GM15510 (cell line): ENCODE data around the gene IGFN1.

Experiments
- POLR2A ChIP-seq: IDR thresholded peaks from 3 replicates; pipeline ENCODE4 v1.6.1; 2011; ENCODE audit warnings: borderline replicate concordance; ENCODE audit not compliant: insufficient read length; ENCODE audit errors: extremely low read depth

The IGFN1 gene

GRCh38 chr1:201266774-201267173 lies 76.2 kb downstream of the IGFN1 start:
- TF ChIP-seq POLR2A: no peak

- TF ChIP-seq POLR2A: no peak
Measured at GRCh38 chr1:201267481-201268229, 77.0 kb downstream of the IGFN1 start.

DNA sequence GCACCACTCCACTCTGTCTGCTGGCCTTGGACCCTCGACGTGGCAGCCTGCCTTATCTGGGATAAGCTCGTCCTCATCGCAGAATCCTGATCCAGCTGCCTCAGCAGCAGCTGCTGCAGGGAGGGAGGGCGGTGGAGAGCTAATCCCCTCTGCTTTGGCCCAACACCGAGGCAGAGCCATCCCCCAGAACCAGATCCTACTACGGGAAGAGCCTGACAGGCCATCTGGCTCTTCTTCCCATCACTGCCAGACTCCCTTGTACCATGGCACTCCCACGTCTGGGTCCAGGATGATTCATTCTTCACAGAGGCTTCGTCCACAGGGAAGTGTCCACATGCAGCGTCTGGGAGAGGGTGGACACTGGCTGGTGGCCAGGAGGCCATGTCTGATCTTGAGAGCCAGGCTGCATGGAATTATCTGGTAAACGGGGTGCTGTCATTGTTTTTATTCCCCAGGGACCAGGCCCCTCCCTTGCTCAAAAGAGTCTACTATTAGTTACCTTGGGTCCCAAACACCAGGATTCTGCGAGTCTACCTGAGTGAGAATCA lies 78.1 kb downstream of the IGFN1 start:
- no peak for TF ChIP-seq POLR2A

GRCh38 chr1:201269281-201269680 lies 78.7 kb downstream of the IGFN1 start:
- no peak for TF ChIP-seq POLR2A

DNA sequence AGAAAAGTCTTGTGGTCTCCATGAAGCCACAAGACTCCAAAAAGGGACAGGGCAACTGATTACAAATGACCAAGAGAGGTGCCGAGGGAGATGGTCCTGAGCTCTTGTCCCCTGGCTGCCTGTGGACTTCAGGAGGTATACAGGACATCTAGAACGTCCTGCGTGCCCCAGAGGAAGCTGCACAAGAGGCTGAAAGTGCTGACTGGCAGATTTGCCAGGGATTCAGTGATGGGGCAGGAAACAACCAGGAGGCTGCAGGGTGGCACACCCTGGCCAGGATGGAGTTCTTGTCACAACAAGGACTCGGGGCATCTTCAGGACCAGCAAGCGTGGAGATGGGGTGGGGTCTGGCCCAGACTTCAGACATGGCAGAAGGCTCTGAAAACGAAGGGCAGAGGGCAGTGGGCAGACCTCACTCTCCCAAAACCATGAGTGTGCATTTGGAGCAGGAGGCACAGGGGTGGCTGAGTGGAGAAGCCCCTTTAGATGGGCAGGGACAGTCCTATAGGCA lies 79.3 kb downstream of the IGFN1 start:
- no peak for TF ChIP-seq POLR2A

GRCh38 chr1:201270616-201271390 lies 80.2 kb downstream of the IGFN1 start:
- no peak for TF ChIP-seq POLR2A

DNA sequence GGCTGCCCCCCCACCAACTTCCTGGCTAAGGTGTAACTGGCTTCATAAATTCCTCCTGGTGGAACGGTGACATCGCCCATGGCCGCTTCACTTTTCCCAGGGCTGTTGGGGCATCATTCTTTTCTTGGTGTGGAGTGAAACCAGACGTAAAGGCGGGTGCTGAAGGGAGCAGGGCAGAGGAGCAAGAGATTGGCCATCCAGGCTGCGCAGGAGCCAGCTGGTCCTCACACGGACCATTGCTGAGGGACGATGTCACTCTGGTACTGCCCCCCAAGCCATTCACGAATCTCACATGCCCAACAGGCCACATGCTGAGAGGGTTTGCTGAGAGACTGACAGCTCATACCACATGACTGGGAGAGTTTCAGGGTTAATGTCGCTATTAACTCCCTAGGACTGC lies 82.2 kb downstream of the IGFN1 start:
- TF ChIP-seq POLR2A: no peak

DNA sequence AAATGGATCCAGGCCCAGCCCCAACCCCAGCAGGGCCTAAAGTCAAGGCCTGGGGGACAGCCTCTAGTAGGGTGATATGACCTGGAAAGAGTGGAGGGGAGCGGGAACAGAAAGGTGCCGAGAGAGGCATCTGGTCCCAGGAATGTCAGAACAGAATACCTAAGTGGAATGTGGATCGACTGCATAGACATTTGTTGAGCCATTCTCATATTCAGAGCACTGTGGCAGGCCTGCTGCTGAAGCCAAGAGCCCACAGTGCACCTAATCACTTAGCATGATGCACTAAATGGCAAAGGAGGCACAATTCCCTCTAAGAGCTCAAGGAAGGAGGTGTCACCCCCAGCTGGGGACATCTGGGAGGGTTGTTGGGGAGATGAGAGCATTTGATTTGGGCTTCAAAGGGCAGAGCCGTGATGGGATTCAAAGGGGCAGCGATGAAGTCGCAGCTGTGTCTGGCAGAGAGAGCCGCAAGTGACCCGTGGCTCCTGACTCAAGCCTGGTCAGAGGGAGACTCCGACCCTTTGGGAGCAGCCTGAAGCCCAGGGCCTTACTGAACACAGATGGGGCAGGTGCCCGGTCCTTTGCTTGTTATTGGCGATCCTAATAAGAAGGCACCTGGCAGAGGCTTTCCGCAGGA lies 84.1 kb downstream of the IGFN1 start:
- no peak for TF ChIP-seq POLR2A

DNA sequence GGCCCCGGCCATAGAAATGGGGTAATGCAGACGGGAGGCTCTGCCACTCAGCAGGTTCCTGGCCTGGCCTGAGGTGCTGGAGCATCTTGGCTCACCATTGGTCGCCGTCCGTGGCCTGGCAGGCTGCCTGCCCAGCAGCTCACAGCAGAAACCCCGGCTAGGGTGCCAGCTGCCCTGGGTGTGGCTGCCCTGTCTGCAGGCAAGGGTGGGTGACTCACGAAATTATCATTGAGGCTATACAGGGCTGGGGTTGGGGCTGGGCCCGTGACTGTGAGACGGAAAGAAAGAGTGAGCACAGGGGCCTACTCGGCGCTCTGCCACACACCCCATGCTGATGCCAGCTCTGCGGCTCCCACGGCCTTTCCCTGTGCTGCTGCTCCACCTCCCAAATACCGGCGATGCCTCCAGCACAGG lies 84.6 kb downstream of the IGFN1 start:
- no peak for TF ChIP-seq POLR2A

GRCh38 chr1:201276891-201277290 lies 86.3 kb downstream of the IGFN1 start:
- no peak for TF ChIP-seq POLR2A

DNA sequence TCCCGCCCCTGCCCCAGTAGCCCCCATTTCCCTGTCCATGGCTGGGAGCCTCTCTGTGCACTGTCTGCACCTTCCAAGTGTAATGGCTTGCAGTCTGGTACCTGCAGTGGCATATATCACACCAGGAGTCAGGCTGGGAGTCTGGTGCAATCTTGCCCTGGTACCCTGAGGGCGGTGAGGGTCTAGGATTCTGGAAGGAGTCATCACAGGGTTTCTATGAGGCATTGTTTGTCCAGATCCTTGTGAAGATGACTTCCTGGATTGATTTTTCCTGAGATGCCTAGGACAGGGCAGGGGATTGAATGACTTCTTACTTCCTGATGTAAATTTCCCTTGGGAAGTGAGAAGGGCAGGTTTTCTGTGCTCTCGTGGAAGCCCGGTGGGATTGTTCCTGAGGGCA lies 86.8 kb downstream of the IGFN1 start:
- no peak for TF ChIP-seq POLR2A
